Caco-2 (cell line): ENCODE measurements around the gene ZNF521. TPM values are rescaled to one million over a fixed set of nuclear protein-coding genes. Genes with fewer than 3 reads are reported as not detected.

Source experiments
- BruUV-seq: library from RNA; stranded (reverse); fragments of 400-500 nt; replicated peaks from 2 replicates; lab custom pipeline; 2021; lab: Mats Ljungman, UMichigan
- CTCF ChIA-PET: fragments of 300-600 bp; sonication (Branson Sonifier 250); formaldehyde crosslinking; loops from one replicate; lab custom pipeline; 2022; ENCODE audit warnings: antibody characterized with exemption; lab: Charles Lee
- POLR2A ChIA-PET: fragments of 300-600 bp; sonication (Branson Sonifier 250); formaldehyde crosslinking; loops from one replicate; lab custom pipeline; 2022; ENCODE audit warnings: antibody characterized with exemption; lab: Charles Lee
- DNase-seq, 2 experiments: peaks; one replicate each; pipeline versions ENCODE4 v3.0.0 to v3.0.0-alpha.2; 2020 to 2022
- H3K27me3 ChIP-seq: replicated peaks from 2 replicates; pipeline ENCODE4 v1.6.0; 2011; ENCODE audit warnings: low read length; ENCODE audit not compliant: control insufficient read depth, insufficient read depth
- H3K36me3 ChIP-seq: 2 replicates; pipeline ENCODE4 v1.5.1; 2011; ENCODE audit warnings: low read length; ENCODE audit not compliant: control insufficient read depth, insufficient read depth
- H3K4me1 ChIP-seq: fragments of 250-450 bp; sonication (Bioruptor Pico); 2 replicates; pipeline ENCODE4 v1.5.1; 2020; ENCODE audit warnings: mild to moderate bottlenecking
- H3K4me3 ChIP-seq: 2 replicates; pipeline ENCODE4 v1.5.1; 2011; ENCODE audit warnings: low read depth, mild to moderate bottlenecking, control low read depth, low read length
- H3K9me3 ChIP-seq: fragments of 250-450 bp; sonication (Bioruptor Pico); 2 replicates; pipeline ENCODE4 v1.5.1; 2020; ENCODE audit warnings: mild to moderate bottlenecking, moderate library complexity
- H3K27ac Mint-ChIP-seq: one replicate; pipeline ENCODE4 v1.8.0; 2022; ENCODE audit warnings: mixed read lengths; ENCODE audit not compliant: unreplicated experiment
- H3K27me3 Mint-ChIP-seq: one replicate; pipeline ENCODE4 v1.8.0; 2022; ENCODE audit warnings: mixed read lengths; ENCODE audit not compliant: insufficient read depth, unreplicated experiment
- H3K36me3 Mint-ChIP-seq: one replicate; pipeline ENCODE4 v1.8.0; 2022; ENCODE audit warnings: mild to moderate bottlenecking, mixed read lengths; ENCODE audit not compliant: insufficient read depth, unreplicated experiment
- H3K4me1 Mint-ChIP-seq: one replicate; pipeline ENCODE4 v1.8.0; 2022; ENCODE audit warnings: low read depth, mixed read lengths; ENCODE audit not compliant: unreplicated experiment
- H3K4me3 Mint-ChIP-seq: one replicate; pipeline ENCODE4 v1.8.0; 2022; ENCODE audit warnings: mild to moderate bottlenecking, moderate library complexity, mixed read lengths; ENCODE audit not compliant: unreplicated experiment
- H3K9me3 Mint-ChIP-seq: one replicate; pipeline ENCODE4 v1.8.0; 2022; ENCODE audit warnings: mixed read lengths; ENCODE audit not compliant: unreplicated experiment
- CTCF ChIP-seq, 2 experiments: fragments of 200-600 bp in 1 of 2; IDR thresholded peaks; 1 replicate in 1 of 2; 2 replicates in 1 of 2; pipeline versions ENCODE4 v1.5.1 to v1.8.0; 2011 to 2022; ENCODE audit warnings: antibody characterized with exemption in 1 of 2, control low read depth in 1 of 2, inconsistent platforms in 1 of 2, low read depth in 1 of 2, low read length in 1 of 2, mild to moderate bottlenecking in 1 of 2, moderate library complexity in 1 of 2; ENCODE audit not compliant: insufficient read depth in 1 of 2, severe bottlenecking in 1 of 2, unreplicated experiment in 1 of 2
- intact Hi-C: fragments of 100-400 bp; cut with micrococcal nuclease; formaldehyde crosslinking; loops from one replicate; pipeline ENCODE4 v1.10.0; 2022; ENCODE audit not compliant: unreplicated experiment
- total RNA-seq: library from RNA; stranded (reverse); gene quantifications from 2 replicates; pipeline ENCODE4 v1.2.3, GENCODE V29; 2022

Gene ZNF521
- total RNA-seq, 1 experiment from 2014 or later = not detected

DNA sequence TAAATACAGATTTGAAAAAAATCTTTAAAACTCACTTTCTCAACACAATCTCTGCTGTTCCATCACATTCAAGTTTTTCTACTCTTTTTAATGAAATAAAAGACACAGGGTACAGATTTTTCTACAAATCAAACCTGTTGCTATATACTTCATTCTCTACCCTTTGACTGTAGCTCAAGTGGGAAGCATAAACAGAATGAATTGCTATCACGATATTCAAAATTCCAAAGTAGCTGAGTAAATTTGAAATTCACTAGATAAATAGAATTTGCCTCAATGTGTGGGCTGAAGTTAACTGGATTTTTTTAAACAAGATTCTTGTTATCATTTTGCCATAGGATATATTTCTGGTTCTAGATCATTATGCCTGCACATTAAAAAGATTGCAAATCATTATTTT, 185.9 kb downstream of the ZNF521 start:
- Histone ChIP-seq H3K4me3 (no peak overlapping the region), H3K36me3 (no peaks in the 10 kb centered on the region), H3K4me1 (no peaks in the 10 kb centered on the region), H3K27me3 (no peaks in the 10 kb centered on the region), H3K9me3 (no peaks in the 10 kb centered on the region)
- H3K27ac Mint-ChIP-seq = no peak overlapping the region
- CTCF ChIA-PET = no interaction called here
- no peaks in the 10 kb centered on the region for H3K4me1 Mint-ChIP-seq
- no peaks in the 10 kb centered on the region for H3K36me3 Mint-ChIP-seq
- no peaks in the 10 kb centered on the region for H3K9me3 Mint-ChIP-seq
- H3K4me3 Mint-ChIP-seq = no peak overlapping the region
- POLR2A ChIA-PET = no interaction called here
- intact Hi-C loops = no loop called here
- H3K27me3 Mint-ChIP-seq = no peaks in the 10 kb centered on the region
- BruUV-seq = no TSS peak
- TF ChIP-seq CTCF (IDR thresholded peaks at IDR 0.05; ENCODE audit: insufficient read depth in 1 of 2, low read depth in 1 of 2, low read length in 1 of 2, severe bottlenecking in 1 of 2, unreplicated experiment in 1 of 2) = no peak
- DNase-seq = no peak

- no peak for TF ChIP-seq CTCF (IDR thresholded peaks at IDR 0.05; ENCODE audit: insufficient read depth in 1 of 2, low read depth in 1 of 2, low read length in 1 of 2, severe bottlenecking in 1 of 2, unreplicated experiment in 1 of 2)
- CTCF ChIA-PET = no interaction called here
- Histone ChIP-seq H3K4me3 (no peak overlapping the region), H3K9me3 (no peaks in the 10 kb centered on the region), H3K4me1 (no peaks in the 10 kb centered on the region), H3K36me3 (no peaks in the 10 kb centered on the region), H3K27me3 (no peaks in the 10 kb centered on the region)
- POLR2A ChIA-PET = no interaction called here
- Mint-ChIP-seq H3K27me3 (no peaks in the 10 kb centered on the region), H3K27ac (no peak overlapping the region), H3K4me3 (no peak overlapping the region), H3K4me1 (no peaks in the 10 kb centered on the region), H3K36me3 (no peaks in the 10 kb centered on the region), H3K9me3 (no peaks in the 10 kb centered on the region)
- DNase-seq = no peak
- no TSS peak for BruUV-seq
- intact Hi-C loops = no loop called here
These were observed 186.8 kb downstream of the ZNF521 start for GRCh38 chr18:25164848-25165811.

DNA sequence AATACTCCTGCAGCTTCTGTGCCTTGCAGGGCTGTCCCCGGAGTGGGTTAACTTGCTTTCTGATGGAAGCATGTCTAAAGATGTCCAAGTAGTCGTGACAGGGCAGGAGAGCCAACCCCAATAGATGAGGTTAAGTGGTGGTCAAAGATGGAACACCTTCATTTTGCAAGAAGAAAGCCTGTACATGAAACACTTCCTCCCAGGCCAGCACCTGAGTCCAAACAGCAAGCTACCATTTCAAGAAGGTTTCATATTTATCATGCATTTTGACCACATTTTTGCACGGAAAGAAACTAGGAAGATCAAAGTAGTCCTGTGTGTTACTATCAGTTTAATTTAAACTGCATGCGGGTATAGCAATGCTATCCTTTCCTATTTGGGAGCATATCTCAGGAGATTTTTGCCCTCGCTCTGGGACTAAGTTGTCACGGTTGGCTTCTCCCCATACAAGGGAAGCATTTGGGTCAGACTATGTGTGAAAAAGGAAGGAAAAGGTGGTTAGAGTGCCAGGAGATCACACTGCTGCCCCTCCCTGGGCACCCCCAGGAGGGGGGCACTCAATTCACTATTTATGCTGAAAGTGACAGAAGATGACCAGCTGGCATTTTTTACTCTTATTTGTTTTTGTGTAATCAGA, 187.6 kb downstream of the ZNF521 start:
- Mint-ChIP-seq H3K9me3 (no peaks in the 10 kb centered on the region), H3K27me3 (no peaks in the 10 kb centered on the region), H3K4me1 (no peaks in the 10 kb centered on the region), H3K4me3 (no peak overlapping the region), H3K36me3 (no peaks in the 10 kb centered on the region), H3K27ac (no peak overlapping the region)
- no peak for DNase-seq
- intact Hi-C loops = no loop called here
- H3K27me3 ChIP-seq = no peaks in the 10 kb centered on the region
- ChIA-PET CTCF (no interaction called here), POLR2A (no interaction called here)
- H3K4me3 ChIP-seq = no peak overlapping the region
- BruUV-seq = no TSS peak
- TF ChIP-seq CTCF (IDR thresholded peaks at IDR 0.05; ENCODE audit: insufficient read depth in 1 of 2, low read depth in 1 of 2, low read length in 1 of 2, severe bottlenecking in 1 of 2, unreplicated experiment in 1 of 2) = no peak
- no peaks in the 10 kb centered on the region for H3K4me1 ChIP-seq
- no peaks in the 10 kb centered on the region for H3K9me3 ChIP-seq
- H3K36me3 ChIP-seq = no peaks in the 10 kb centered on the region
